Measurements from ENCODE around the gene ST7.

ST7 gene

GRCh38 chr7:116988363-116988989 is 35.2 kb downstream of the ST7 start:
- DNase-seq: no peak
- intact Hi-C loops (cut with DNase I; ENCODE audit: low total_unique reads): loop anchor here (10.0 kb wide), 1 partner anchor 54 kb away; no protein-coding TSS in a partner anchor
- no peaks in the 10 kb centered on the region for H3K36me3 ChIP-seq
- H3K4me3 ChIP-seq: no peak overlapping the region
- no peaks in the 10 kb centered on the region for H3K9me3 ChIP-seq
- TF ChIP-seq, protein P1, sequence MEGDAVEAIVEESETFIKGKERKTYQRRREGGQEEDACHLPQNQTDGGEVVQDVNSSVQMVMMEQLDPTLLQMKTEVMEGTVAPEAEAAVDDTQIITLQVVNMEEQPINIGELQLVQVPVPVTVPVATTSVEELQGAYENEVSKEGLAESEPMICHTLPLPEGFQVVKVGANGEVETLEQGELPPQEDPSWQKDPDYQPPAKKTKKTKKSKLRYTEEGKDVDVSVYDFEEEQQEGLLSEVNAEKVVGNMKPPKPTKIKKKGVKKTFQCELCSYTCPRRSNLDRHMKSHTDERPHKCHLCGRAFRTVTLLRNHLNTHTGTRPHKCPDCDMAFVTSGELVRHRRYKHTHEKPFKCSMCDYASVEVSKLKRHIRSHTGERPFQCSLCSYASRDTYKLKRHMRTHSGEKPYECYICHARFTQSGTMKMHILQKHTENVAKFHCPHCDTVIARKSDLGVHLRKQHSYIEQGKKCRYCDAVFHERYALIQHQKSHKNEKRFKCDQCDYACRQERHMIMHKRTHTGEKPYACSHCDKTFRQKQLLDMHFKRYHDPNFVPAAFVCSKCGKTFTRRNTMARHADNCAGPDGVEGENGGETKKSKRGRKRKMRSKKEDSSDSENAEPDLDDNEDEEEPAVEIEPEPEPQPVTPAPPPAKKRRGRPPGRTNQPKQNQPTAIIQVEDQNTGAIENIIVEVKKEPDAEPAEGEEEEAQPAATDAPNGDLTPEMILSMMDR (IDR thresholded peaks at IDR 0.05): peak; percentile 39 to 47
- no peaks in the 10 kb centered on the region for H3K27me3 ChIP-seq
- H3K4me1 ChIP-seq: peaks cover 0 to 6% (median 0%) of the 10 kb centered on the region in 4 donors
- H3K27ac ChIP-seq: no peak overlapping the region

DNA sequence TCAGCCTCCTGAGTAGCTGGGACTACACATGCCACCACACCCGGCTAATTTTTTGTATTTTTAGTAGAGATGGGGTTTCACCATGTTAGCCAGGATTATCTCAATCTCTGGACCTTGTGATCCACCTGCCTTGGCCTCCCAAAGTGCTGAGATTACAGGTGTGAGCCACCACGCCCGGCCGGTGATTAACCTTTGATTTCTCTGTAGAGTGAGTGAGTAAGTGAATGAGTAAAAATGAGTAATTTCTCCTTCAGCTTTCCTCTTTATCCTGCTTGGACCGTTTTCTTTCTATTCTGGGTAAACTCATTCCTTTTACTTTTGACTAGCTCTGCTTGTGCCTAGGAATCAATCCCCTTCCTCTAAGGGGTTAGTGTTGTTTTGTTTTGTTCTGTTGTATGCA is 36.8 kb downstream of the ST7 start:
- H3K27me3 ChIP-seq: no peaks in the 10 kb centered on the region
- no peaks in the 10 kb centered on the region for H3K9me3 ChIP-seq
- no peak for DNase-seq
- no peak overlapping the region for H3K27ac ChIP-seq
- TF ChIP-seq, protein P1 (IDR thresholded peaks at IDR 0.05): no peak
- intact Hi-C loops (cut with DNase I; ENCODE audit: low total_unique reads): no loop called here
- H3K36me3 ChIP-seq: no peaks in the 10 kb centered on the region
- H3K4me1 ChIP-seq: peaks cover 0 to 6% (median 0%) of the 10 kb centered on the region in 4 donors
- H3K4me3 ChIP-seq: no peak overlapping the region

- H3K9me3 ChIP-seq: no peaks in the 10 kb centered on the region
- H3K4me3 ChIP-seq: no peak overlapping the region
- no peak overlapping the region for H3K27ac ChIP-seq
- intact Hi-C loops (cut with DNase I; ENCODE audit: low total_unique reads): no loop called here
- no peaks in the 10 kb centered on the region for H3K36me3 ChIP-seq
- peaks cover 0 to 6% (median 0%) of the 10 kb centered on the region in 4 donors for H3K4me1 ChIP-seq
- TF ChIP-seq, protein P1 (IDR thresholded peaks at IDR 0.05): no peak
- DNase-seq: no peak
- no peaks in the 10 kb centered on the region for H3K27me3 ChIP-seq
These were observed 37.9 kb downstream of the ST7 start for GRCh38 chr7:116991233-116991632.

- no peaks in the 10 kb centered on the region for H3K36me3 ChIP-seq
- TF ChIP-seq, protein P1 (IDR thresholded peaks at IDR 0.05): no peak
- H3K27ac ChIP-seq: no peak overlapping the region
- DNase-seq: no peak
- intact Hi-C loops (cut with DNase I; ENCODE audit: low total_unique reads): no loop called here
- peaks cover 0 to 13% (median 2%) of the 10 kb centered on the region in 4 donors for H3K4me1 ChIP-seq
- no peaks in the 10 kb centered on the region for H3K9me3 ChIP-seq
- no peak overlapping the region for H3K4me3 ChIP-seq
- H3K27me3 ChIP-seq: no peaks in the 10 kb centered on the region
These were observed 41.3 kb downstream of the ST7 start for GRCh38 chr7:116994611-116995010.

DNA sequence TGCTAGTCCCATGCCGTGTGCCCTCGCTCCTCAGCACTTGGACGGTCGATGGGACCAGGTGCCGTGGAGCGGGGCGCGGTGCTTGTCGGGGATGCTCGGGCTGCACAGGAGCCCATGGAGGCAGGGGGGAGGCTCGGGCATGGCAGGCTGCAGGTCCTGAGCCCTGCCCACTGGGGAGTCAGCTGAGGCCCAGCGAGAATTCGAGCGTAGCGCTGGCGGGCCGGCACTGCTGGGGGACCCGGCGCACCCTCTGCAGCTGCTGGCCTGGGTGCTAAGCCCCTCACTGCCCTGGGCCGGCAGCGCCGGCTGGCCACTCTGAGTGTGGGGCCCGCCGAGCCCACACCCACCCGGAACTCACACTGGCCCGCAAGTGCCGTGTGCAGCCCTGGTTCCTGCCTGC is 44.7 kb downstream of the ST7 start:
- H3K27me3 ChIP-seq: no peaks in the 10 kb centered on the region
- H3K9me3 ChIP-seq: no peaks in the 10 kb centered on the region
- H3K4me1 ChIP-seq: peaks cover 0 to 23% (median 6%) of the 10 kb centered on the region in 4 donors
- no peak overlapping the region for H3K4me3 ChIP-seq
- DNase-seq: no peak
- H3K27ac ChIP-seq: no peak overlapping the region
- TF ChIP-seq, protein P1 (IDR thresholded peaks at IDR 0.05): no peak
- no peaks in the 10 kb centered on the region for H3K36me3 ChIP-seq
- intact Hi-C loops (cut with DNase I; ENCODE audit: low total_unique reads): no loop called here

All from tibial artery (tissue), 4 donors.